Fibroblast of lung (primary cell): ENCODE results near the gene PER2. TPM values are rescaled to one million over a fixed set of nuclear protein-coding genes. Genes with fewer than 3 reads are reported as not detected.

Experiments
- DNase-seq, 2 donors: peaks; one replicate each; pipeline versions ENCODE4 v3.0.0 to v3.0.0-alpha.2; 2010; ENCODE audit warnings: low read depth in 2 of 2
- H2AFZ ChIP-seq: 2 replicates; pipeline ENCODE4 v1.5.1; 2012; ENCODE audit warnings: low read length, control low read depth, inconsistent platforms
- H3K27ac ChIP-seq: 2 replicates; pipeline ENCODE4 v1.5.1; 2011; ENCODE audit warnings: low read length, control low read depth; ENCODE audit not compliant: insufficient read depth
- H3K27me3 ChIP-seq: 2 replicates; pipeline ENCODE4 v1.5.1; 2011; ENCODE audit warnings: mild to moderate bottlenecking, low read length; ENCODE audit not compliant: control insufficient read depth, insufficient read depth
- H3K36me3 ChIP-seq: 2 replicates; pipeline ENCODE4 v1.5.1; 2011; ENCODE audit warnings: low read length; ENCODE audit not compliant: control insufficient read depth, insufficient read depth
- H3K4me1 ChIP-seq: 2 replicates; pipeline ENCODE4 v1.5.1; 2011; ENCODE audit warnings: low read length; ENCODE audit not compliant: control insufficient read depth, insufficient read depth; ENCODE audit errors: extremely low read depth
- H3K4me2 ChIP-seq: 2 replicates; pipeline ENCODE4 v1.5.1; 2011; ENCODE audit warnings: low read length, control low read depth; ENCODE audit not compliant: insufficient read depth; ENCODE audit errors: extremely low read depth
- H3K4me3 ChIP-seq, 4 experiments: fragments of 200-600 bp in 1 of 4; sonication (generic) in 1 of 4; replicated peaks in 1 of 4; 2 replicates each; pipeline ENCODE4 v1.5.1; 2011 to 2016; ENCODE audit warnings: low read length in 4 of 4, low read depth in 3 of 4, mild to moderate bottlenecking in 3 of 4, control low read depth in 2 of 4, inconsistent platforms in 1 of 4, mixed read lengths in 1 of 4; ENCODE audit not compliant: insufficient read depth in 1 of 4; ENCODE audit errors: control extremely low read depth in 1 of 4
- H3K79me2 ChIP-seq: 2 replicates; pipeline ENCODE4 v1.5.1; 2012; ENCODE audit warnings: mild to moderate bottlenecking, low read length, inconsistent platforms; ENCODE audit not compliant: control insufficient read depth, insufficient read depth
- H3K9ac ChIP-seq: 2 replicates; pipeline ENCODE4 v1.5.1; 2011; ENCODE audit warnings: mild to moderate bottlenecking, low read length, control low read depth; ENCODE audit not compliant: insufficient read depth
- H3K9me3 ChIP-seq: 2 replicates; pipeline ENCODE4 v1.5.1; 2012; ENCODE audit warnings: low read depth, low read length; ENCODE audit not compliant: control insufficient read depth, insufficient read depth
- H4K20me1 ChIP-seq: 2 replicates; pipeline ENCODE4 v1.5.1; 2011; ENCODE audit warnings: low read length; ENCODE audit not compliant: control insufficient read depth, insufficient read depth; ENCODE audit errors: extremely low read depth
- EZH2 ChIP-seq: IDR thresholded peaks from 2 replicates; pipeline ENCODE4 v1.5.1; 2012; ENCODE audit warnings: low read length, control low read depth, mild to moderate bottlenecking; ENCODE audit errors: missing control alignments
- polyA plus RNA-seq, 2 donors: library from polyadenylated mRNA; depleted of rRNA in 1 of 2; stranded (reverse) in 1 of 2; unstranded in 1 of 2; fragments of >200 nt; gene quantifications; 2 replicates each; pipeline ENCODE4 v1.2.1, GENCODE V29; 2011 to 2012; ENCODE audit warnings: missing spikeins in 1 of 2
- total RNA-seq: library from RNA; depleted of rRNA; stranded (reverse); fragments of >200 nt; gene quantifications from 2 replicates; pipeline ENCODE4 v1.2.1, GENCODE V29; 2014
- TF ChIP-seq, protein P1 (sequence below), 2 donors: IDR thresholded peaks in 1 of 2; conservative IDR thresholded peaks in 1 of 2; 1 replicate in 1 of 2; 2 replicates in 1 of 2; pipeline ENCODE4 v1.5.1; 2011 to 2012; ENCODE audit warnings: low read length in 2 of 2, control low read depth in 1 of 2, inconsistent platforms in 1 of 2, low read depth in 1 of 2, mild to moderate bottlenecking in 1 of 2

The PER2 gene
- total and polyA plus RNA-seq, 2 donors (not counting 1 experiment from before 2014, with no cell fraction given) = 1.9 to 4.6 TPM

DNA sequence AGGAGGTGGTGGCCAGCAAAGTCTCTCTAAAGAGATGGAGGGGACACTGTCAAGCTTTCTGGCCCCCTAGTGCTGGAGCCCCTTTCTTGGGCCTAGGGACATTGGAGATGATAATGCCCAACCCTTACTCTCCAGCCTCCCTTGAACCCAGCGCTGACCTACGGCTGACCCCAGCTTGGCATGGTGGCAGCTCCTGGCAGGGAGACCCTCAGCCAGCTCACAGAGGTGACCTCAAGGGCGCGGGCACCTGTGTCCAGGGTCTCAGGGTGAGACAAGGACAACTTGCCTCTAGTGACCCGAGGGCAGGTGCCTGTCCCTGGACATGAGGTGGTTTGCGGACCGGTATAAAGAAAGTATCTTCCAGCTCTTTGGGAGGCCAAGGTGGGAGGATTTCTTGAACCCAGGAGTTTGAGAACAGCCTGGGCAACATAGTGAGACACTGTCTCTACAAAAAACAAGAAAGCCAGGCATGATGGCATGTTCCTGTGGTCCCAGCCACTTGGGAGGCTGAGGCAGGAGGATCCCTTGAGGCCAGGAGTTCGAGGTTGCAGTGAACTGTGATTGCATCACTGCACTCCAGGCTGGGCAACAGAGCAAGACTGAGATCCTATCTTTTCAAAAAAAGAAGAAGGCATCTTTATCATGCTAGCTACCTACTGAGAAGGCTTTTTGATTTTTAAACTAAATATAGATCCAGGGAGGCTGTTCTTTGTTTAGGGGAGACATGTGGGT lies 3.3 kb upstream of the PER2 start:
- TF ChIP-seq, protein P1, sequence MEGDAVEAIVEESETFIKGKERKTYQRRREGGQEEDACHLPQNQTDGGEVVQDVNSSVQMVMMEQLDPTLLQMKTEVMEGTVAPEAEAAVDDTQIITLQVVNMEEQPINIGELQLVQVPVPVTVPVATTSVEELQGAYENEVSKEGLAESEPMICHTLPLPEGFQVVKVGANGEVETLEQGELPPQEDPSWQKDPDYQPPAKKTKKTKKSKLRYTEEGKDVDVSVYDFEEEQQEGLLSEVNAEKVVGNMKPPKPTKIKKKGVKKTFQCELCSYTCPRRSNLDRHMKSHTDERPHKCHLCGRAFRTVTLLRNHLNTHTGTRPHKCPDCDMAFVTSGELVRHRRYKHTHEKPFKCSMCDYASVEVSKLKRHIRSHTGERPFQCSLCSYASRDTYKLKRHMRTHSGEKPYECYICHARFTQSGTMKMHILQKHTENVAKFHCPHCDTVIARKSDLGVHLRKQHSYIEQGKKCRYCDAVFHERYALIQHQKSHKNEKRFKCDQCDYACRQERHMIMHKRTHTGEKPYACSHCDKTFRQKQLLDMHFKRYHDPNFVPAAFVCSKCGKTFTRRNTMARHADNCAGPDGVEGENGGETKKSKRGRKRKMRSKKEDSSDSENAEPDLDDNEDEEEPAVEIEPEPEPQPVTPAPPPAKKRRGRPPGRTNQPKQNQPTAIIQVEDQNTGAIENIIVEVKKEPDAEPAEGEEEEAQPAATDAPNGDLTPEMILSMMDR (conservative IDR thresholded peaks at IDR 0.05 in 1 of 2, IDR thresholded peaks at IDR 0.05 in 1 of 2; ENCODE audit: low read depth in 1 of 2, low read length in 2 of 2) = no peak
- no peak for TF ChIP-seq EZH2
- Histone ChIP-seq H3K4me3 (no peak overlapping the region), H3K4me2 (no peak overlapping the region), H4K20me1 (no peaks in the 10 kb centered on the region), H3K27me3 (peaks cover 4% of the 10 kb centered on the region), H2AFZ (no peak overlapping the region), H3K4me1 (peaks cover 10% of the 10 kb centered on the region), H3K9me3 (no peaks in the 10 kb centered on the region), H3K79me2 (no peaks in the 10 kb centered on the region), H3K27ac (no peak overlapping the region), H3K9ac (no peak overlapping the region), H3K36me3 (no peaks in the 10 kb centered on the region)
- no peak for DNase-seq

DNA sequence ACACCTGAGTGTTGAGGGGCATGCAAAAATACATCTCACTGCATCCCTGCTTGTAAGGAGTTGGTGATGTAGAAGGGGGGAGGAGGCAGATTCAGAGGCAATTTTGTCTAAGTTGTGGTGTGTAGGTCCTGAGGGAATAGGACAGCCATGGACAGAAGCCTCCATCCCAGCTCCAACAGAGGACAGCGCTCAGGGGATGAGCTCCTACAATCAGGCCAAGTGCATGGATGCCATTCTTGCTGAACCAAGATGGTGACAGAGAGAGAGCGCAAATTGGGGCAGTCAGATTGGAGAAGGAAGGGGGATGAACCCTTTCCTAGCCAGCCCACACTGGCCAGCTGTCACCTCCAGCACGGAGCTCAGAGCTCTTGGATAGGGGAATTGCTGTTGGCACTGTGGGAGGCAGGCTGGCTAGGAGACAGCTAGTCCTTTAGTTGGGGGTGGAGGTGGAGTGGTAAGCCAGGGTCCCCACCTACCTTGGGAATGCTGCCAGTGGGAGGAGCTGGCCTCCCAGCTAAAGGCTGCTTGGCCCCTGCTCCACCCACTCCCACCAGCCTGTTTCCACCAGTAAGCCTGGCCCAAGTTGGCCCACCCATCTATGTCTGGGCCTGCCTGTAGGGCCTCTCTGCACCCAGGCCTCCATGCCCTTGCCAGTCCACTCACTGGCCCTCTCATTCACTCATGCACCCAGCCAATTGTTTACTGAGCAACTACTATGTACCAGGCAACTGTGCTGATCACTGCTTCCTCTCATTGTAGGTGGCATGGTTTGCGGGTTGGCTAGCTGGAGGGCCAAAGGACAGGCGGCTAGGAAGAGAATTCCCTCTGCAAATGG lies 2.5 kb upstream of the PER2 start:
- TF ChIP-seq, protein P1 (conservative IDR thresholded peaks at IDR 0.05 in 1 of 2, IDR thresholded peaks at IDR 0.05 in 1 of 2; ENCODE audit: low read depth in 1 of 2, low read length in 2 of 2) = no peak
- TF ChIP-seq EZH2 = no peak
- Histone ChIP-seq H2AFZ (no peak overlapping the region), H3K27me3 (peaks cover 4% of the 10 kb centered on the region), H3K4me1 (peaks cover 17% of the 10 kb centered on the region), H3K27ac (no peak overlapping the region), H3K79me2 (no peaks in the 10 kb centered on the region), H4K20me1 (no peaks in the 10 kb centered on the region), H3K9me3 (no peaks in the 10 kb centered on the region), H3K9ac (no peak overlapping the region), H3K4me3 (no peak overlapping the region), H3K36me3 (no peaks in the 10 kb centered on the region), H3K4me2 (no peak overlapping the region)
- no peak for DNase-seq

DNA sequence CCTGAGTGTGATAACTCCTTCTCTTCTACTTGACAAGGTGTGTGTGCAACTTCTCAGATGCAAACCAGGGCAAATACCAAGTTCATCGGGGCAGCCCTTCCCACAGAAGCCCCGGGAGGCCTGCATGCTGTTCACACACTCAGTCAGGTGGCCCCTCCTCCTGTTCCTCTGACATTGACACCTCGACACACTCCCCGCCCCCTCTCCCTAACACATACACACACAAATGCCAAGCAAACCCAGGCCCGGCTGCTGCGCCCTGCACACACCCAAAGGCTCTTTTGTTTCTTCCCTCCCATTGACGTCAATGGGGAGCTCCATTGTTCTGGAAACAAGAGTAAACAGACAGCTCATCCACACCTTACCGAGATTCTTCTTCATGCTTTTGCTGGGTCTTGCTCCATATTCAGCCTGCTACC lies 1.7 kb upstream of the PER2 start:
- no peak overlapping the region for H3K27ac ChIP-seq
- no peaks in the 10 kb centered on the region for H3K36me3 ChIP-seq
- no peak overlapping the region for H3K9ac ChIP-seq
- no peak overlapping the region for H2AFZ ChIP-seq
- no peaks in the 10 kb centered on the region for H4K20me1 ChIP-seq
- H3K4me2 ChIP-seq = no peak overlapping the region
- DNase-seq = peak in 1 of 2 donors; percentile 58
- no peaks in the 10 kb centered on the region for H3K9me3 ChIP-seq
- H3K4me3 ChIP-seq = no peak overlapping the region
- peaks cover 4% of the 10 kb centered on the region for H3K27me3 ChIP-seq
- TF ChIP-seq, protein P1 (conservative IDR thresholded peaks at IDR 0.05 in 1 of 2, IDR thresholded peaks at IDR 0.05 in 1 of 2; ENCODE audit: low read depth in 1 of 2, low read length in 2 of 2) = no peak
- TF ChIP-seq EZH2 = no peak
- peaks cover 23% of the 10 kb centered on the region for H3K4me1 ChIP-seq
- H3K79me2 ChIP-seq = no peaks in the 10 kb centered on the region
